Nucleus accumbens (tissue), 56 donors: ENCODE results near the gene ZNF710.

Experiments used
- DNase-seq, 56 donors: peaks; one replicate each; lab custom pipeline; 2025; lab: John Stamatoyannopoulos, UW

The ZNF710 gene

DNA sequence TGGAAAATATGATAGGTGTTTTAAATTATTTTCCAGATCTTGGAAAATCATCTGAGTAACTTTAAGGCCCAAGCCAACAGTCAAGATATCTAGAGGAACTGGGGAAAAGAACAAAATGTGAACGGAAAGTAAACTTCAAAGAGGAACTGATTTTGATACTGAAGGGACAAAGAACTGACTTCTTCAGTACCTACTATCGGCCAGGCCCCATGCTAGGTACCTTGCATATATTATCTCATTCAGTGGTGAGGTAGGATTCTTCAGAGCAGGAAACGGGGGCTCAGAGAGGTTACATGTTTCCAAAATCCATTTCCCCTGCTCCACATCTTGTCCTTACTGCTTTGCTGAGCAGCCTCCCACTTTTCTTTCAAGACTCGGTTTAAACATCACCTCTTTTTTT, 9.8 kb upstream of the ZNF710 start:
- no peak for DNase-seq

- DNase-seq, result peak in 17 of 56 donors; percentile 10 to 49 (median 25)
Observed at GRCh38 chr15:89993349-89993748, 7.8 kb upstream of the ZNF710 start.

- DNase-seq, result no peak
Observed at GRCh38 chr15:89997079-89997478, 4.0 kb upstream of the ZNF710 start.

DNA sequence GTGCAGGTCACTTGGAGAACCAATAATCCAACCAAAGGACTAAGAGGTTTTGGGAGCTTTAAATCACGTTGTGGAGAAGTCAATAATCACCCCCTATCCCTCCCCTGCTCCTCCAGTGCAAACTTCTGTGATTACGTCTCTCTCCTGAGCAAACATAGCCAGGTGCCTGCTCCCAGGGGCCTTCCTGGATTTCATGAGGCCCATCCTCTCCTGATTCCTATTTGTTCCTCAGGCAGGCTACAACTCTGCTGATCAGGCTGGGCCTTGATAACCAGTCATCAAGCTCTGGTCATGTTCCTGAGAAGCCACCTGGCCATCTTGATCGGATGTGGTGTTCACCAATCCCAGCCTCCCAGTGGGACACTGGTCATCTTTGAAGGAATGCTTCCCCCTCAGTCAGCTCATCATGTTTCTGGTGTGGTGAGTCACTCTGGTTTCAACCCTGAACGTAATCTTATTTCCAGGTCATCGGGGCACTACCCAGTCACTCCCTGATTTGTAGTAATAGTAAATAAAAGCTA, 2.9 kb upstream of the ZNF710 start:
- DNase-seq, result no peak

DNA sequence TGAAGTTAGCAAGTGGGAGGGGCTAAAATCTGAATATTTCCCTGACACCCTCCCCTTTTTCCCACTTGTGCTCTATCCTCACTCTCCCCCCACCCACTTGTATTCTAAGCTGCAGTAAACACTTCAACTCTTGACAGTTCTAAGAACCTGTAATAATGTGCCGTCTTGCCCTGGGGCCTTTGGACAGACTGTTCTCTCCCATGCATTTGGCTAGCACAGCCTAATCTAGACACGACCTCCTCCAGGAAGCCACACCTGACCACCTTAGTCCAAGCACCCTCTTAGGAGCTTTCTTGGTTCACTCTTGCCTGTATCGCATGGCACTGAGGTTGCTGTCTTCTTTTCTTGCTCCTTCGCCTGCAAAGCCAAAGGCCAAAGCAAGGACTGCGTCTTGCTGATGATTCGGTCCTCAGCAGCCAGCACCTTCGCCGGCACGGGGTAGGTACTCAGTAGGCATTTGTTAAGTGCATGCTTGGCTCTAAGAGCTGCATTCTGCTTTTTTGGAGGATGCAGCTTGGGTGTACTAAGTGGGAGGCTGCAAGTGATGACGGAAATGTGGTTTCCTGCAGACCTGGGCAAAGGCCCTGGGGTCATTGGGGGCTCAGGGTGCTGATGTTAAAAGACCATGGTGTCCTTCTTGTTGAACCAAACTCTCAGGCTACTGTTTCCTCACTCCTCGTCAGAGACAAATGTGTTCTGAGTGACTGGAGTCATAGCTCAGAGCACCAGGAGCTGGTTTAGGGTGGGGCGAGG, 2.0 kb upstream of the ZNF710 start:
- DNase-seq, result no peak

GRCh38 chr15:89999676-90000185, 1.4 kb upstream of the ZNF710 start:
- peak in 17 of 56 donors; percentile 24 to 73 (median 40) for DNase-seq

DNA sequence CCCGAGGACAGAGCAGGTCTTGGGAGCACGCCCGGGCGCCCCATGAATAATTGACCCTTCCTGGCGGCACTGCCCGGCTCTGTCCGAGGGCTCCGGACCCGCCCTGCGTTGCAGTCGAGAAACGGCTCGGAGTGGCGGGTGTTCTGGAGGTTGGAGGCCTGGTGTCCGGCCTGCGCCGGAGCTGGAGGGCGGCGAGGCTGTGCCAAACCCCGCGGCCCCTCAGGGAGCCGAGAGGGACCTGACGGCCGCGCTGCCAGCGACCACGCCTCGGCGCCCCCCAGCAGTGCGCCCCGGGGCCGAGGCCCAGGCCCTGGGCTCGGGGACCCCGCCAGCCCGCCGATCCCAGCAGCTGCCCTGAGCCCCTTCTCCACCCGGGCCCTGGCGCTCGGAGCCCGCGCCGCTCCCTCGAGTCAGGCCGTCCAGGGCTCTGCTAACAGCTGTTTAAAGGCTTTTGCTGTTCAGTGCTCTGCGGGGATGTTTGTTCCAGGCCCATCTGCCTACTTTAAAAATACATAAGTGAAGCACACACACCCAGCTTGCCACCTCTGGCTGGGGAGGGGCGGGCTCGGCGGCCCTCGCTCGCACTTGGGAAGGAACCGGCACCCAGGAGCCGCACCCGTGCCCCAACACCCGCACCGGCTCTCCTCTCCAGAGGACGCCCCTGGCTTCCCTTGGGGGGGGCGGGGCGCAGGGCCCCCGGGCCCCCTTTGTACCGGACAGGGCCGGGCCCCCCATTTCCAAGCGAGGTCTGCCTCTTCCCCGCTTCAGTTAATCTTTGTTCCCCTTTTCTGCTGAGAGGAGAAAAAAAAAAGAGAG, 730 bp upstream of the ZNF710 start:
- peak in 25 of 56 donors; percentile 8 to 52 (median 34) for DNase-seq

GRCh38 chr15:90001683-90002427, 731 bp downstream of the ZNF710 start:
- DNase-seq, result peak in 37 of 56 donors; percentile 21 to 74 (median 53)

DNA sequence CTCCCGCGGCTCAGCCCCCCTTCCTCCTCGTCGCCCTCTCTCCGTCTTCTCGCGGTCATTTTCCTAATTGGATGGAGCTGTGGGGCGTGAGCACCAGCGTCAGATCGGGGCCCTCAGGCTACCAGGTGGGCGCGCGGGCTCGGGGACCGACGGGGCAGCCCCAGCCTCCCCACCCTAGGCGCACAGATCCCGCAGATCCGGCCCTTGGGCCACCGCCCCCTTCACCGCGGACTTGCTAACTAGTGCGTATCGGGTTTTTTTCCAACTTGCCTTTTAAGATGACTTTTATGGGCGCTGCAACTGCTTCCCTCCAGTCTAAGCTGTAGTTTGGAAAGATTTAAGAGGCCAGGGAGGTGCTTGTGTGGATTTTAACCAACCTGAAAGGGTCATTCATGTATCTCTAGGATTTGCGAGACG, 1.3 kb downstream of the ZNF710 start:
- peak in 16 of 56 donors; percentile 12 to 66 (median 34) for DNase-seq

DNA sequence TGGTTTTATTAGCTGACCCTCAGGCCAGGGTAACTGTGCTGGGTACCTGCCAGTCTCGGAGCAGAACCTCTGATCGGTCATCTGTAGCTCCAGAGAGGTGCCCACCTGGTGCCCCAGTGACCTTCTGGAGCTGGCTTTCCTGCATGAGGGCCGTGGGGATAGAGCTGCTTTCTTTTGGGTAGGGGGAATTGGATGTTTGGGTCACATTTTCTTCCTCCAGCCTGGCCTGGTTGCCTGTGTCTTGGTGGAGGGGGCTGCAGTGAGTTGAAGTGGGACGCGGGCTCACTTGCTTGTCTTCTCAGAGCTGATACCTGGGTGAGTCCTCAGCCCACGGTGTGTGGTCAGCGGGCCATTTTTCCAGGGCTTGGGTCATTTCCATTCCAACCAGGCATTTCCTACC, 2.6 kb downstream of the ZNF710 start:
- DNase-seq, result no peak

DNA sequence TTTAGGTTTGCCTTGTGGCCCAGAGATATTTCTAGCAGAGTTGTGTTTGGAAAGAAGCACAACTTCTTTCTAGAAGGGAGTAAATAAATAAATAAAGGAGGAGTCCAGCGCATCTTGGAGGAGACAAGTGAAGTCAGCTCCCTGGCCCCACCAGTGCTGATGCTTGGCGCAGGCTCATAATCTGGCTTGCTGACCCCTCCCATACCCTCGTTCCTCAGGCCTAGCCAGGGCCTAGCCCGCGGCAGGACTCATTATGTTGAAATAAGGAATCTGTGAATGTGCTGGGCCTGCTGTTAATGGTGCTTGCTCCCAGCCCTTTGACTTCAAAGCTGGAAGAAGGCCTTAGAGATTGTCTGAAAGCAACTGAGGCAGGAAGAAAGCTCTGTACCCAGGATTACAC, 3.1 kb downstream of the ZNF710 start:
- DNase-seq, result no peak

- peak in 4 of 56 donors; percentile 14 to 25 (median 22) for DNase-seq
Observed at GRCh38 chr15:90004671-90005070, 3.5 kb downstream of the ZNF710 start.

DNA sequence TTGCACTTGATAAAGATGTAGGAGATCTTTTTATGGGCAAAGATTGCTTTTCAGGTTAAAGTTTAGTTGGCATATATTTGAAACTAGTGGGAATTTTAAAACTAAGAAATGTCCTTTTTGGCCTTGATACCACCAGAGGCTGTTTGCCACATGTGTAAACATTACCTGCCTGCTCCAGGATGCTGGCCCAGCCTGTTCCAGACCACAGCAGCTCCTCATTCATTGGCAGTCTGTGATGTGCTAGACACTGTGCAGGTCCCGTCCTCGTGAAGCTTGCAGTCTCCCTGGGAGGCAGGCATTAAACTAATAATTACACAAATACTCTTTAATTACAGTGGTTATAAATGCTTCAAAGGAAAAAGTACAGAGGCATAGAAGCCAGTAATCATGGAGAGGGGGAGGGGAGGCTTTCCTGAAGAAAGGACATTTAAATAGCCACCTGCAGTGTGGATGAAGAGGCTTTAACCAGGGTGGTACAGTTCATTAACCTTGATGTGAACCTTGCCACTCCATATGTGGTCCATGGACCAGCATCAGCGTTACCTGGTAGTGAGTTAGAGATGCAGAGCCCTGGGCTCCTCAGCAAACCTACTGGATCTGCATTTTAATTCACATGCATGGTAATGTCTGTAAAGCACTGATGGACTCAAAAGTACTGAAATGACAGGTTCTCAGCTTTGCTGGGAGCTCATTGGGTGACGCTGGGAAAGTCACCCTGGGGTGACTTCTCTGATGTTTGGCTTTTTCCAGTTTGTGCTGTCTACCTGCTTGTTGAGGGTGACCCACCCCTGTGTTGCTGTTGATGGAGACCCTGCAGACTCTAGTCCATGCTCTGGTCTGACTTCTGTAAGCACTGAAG, 5.3 kb downstream of the ZNF710 start:
- no peak for DNase-seq

DNA sequence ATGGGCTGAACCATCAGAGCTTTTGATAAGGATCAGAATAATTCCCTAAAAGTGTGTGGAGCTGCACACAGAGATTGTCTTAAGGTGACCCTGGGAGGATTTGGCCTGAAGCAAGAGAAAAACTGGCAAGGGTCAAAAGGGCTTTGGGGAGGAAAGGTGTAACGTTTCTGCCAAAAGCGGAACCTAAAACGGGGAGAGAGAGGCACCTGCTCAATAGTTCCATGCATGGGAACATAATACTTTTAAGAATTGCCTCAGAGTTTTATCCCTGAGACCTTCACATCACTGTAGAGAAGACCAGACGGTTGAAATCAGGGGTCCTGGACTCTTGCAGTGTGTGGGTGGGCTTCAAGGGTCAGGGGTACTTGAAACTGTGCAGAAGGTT, 5.9 kb downstream of the ZNF710 start:
- no peak for DNase-seq

DNA sequence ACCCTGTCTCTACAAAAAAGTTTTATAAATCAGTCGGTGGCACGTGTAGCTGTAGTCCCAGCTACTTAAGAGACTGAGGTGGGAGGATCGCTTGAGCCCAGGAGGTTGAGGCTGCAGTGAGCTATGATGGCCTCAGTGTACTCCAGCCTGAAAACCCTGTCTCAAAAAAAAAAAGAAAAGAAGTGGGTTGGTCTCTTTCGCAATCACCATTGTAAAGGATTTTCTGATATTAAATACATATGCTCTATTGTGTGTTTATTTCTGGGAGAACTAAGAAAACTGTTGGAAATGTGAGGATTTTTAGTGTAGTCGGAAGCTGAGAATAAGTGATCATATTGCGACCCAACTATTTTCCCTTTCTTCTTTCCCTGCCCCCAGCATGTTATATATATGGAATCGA, 7.5 kb downstream of the ZNF710 start:
- DNase-seq, result no peak

- DNase-seq, result no peak
Observed at GRCh38 chr15:90009301-90010022, 8.3 kb downstream of the ZNF710 start.

DNA sequence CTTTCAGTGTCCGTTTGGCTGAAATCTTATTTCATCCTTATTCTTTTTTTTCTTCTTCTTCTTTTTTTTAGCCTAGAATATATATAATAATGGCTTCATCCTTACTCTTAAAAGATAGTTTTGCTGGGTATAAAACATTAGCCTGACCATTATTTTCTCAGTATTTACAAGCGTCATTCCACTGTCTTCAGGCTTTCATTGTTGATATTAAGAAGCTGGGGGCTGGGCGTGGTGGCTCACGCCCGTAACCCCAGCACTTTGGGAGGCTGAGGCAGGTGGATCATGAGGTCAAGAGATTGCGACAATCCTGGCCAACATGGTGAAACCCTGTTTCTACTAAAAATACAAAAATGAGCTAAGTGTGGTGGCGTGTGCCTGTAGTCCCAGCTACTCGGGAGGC, 10.6 kb downstream of the ZNF710 start:
- DNase-seq, result no peak

GRCh38 chr15:90013503-90013937, 12.4 kb downstream of the ZNF710 start:
- DNase-seq, result no peak

- DNase-seq, result no peak
Observed at GRCh38 chr15:90015294-90015693, 14.2 kb downstream of the ZNF710 start.
